Ishikawa (cell line): Measurements from ENCODE around the gene ARSA.

Experiments
- CEBPB ChIP-seq: IDR thresholded peaks from 2 replicates; pipeline ENCODE4 v1.6.1; 2012
- CREB1 ChIP-seq: IDR thresholded peaks from 2 replicates; pipeline ENCODE4 v1.6.1; 2012; ENCODE audit warnings: low read depth
- EGR1 ChIP-seq: IDR thresholded peaks from 2 replicates; pipeline ENCODE4 v1.6.1; 2012
- EP300 ChIP-seq: IDR thresholded peaks from 2 replicates; pipeline ENCODE4 v1.6.1; 2012; ENCODE audit warnings: borderline replicate concordance
- FOXM1 ChIP-seq: IDR thresholded peaks from 2 replicates; pipeline ENCODE4 v1.6.1; 2012; ENCODE audit warnings: low read depth, borderline replicate concordance
- MAX ChIP-seq: IDR thresholded peaks from 2 replicates; pipeline ENCODE4 v1.6.1; 2012
- NFIC ChIP-seq: IDR thresholded peaks from 2 replicates; pipeline ENCODE4 v1.6.1; 2012
- RAD21 ChIP-seq: IDR thresholded peaks from 2 replicates; pipeline ENCODE4 v1.6.1; 2012; ENCODE audit warnings: low read depth
- REST ChIP-seq: IDR thresholded peaks from 2 replicates; pipeline ENCODE4 v1.6.1; 2012; ENCODE audit warnings: low read depth, mild to moderate bottlenecking
- TAF1 ChIP-seq: IDR thresholded peaks from 2 replicates; pipeline ENCODE4 v1.6.1; 2012; ENCODE audit warnings: low read depth, mild to moderate bottlenecking
- TCF12 ChIP-seq: IDR thresholded peaks from 2 replicates; pipeline ENCODE4 v1.6.1; 2012; ENCODE audit warnings: low read depth
- TEAD4 ChIP-seq: IDR thresholded peaks from 2 replicates; pipeline ENCODE4 v1.6.1; 2012
- USF1 ChIP-seq: IDR thresholded peaks from 2 replicates; pipeline ENCODE4 v1.6.1; 2012
- YY1 ChIP-seq: IDR thresholded peaks from 2 replicates; pipeline ENCODE4 v1.6.1; 2012; ENCODE audit warnings: low read depth
- ZBTB7A ChIP-seq: IDR thresholded peaks from 2 replicates; pipeline ENCODE4 v1.6.1; 2012; ENCODE audit warnings: low read depth

ARSA gene

GRCh38 chr22:50635591-50635990, 7.6 kb upstream of the ARSA start:
- no peak for TF ChIP-seq FOXM1
- TF ChIP-seq YY1 = no peak
- no peak for TF ChIP-seq MAX
- no peak for TF ChIP-seq REST
- TF ChIP-seq RAD21 = no peak
- no peak for TF ChIP-seq EGR1
- no peak for TF ChIP-seq USF1
- no peak for TF ChIP-seq TCF12
- TF ChIP-seq TAF1 = no peak
- TF ChIP-seq TEAD4 = no peak
- no peak for TF ChIP-seq EP300
- no peak for TF ChIP-seq ZBTB7A
- no peak for TF ChIP-seq NFIC
- no peak for TF ChIP-seq CEBPB
- no peak for TF ChIP-seq CREB1

GRCh38 chr22:50633771-50634170, 5.8 kb upstream of the ARSA start:
- TF ChIP-seq MAX = no peak
- TF ChIP-seq NFIC = no peak
- no peak for TF ChIP-seq USF1
- no peak for TF ChIP-seq CREB1
- TF ChIP-seq FOXM1 = no peak
- TF ChIP-seq ZBTB7A = no peak
- no peak for TF ChIP-seq EP300
- TF ChIP-seq TAF1 = no peak
- no peak for TF ChIP-seq REST

- TF ChIP-seq TCF12 (no peak), NFIC (no peak), CREB1 (no peak)
These were observed 5.1 kb upstream of the ARSA start for GRCh38 chr22:50633086-50633485.

GRCh38 chr22:50630376-50630775, 2.4 kb upstream of the ARSA start:
- TF ChIP-seq EP300 (no peak), REST (no peak), ZBTB7A (no peak), NFIC (no peak), FOXM1 (no peak), TCF12 (no peak), CEBPB (no peak), EGR1 (no peak), CREB1 (no peak), RAD21 (no peak), YY1 (no peak), USF1 (no peak), TEAD4 (no peak), TAF1 (no peak), MAX (no peak)
